GM19455 (cell line): ENCODE results near the gene FAM241B.

Experiments used
- ATAC-seq: cut with Tn5 transposase; IDR thresholded peaks from one replicate; pipeline ENCODE4 v1.9.1; 2021; ENCODE audit not compliant: unreplicated experiment

Gene FAM241B

DNA sequence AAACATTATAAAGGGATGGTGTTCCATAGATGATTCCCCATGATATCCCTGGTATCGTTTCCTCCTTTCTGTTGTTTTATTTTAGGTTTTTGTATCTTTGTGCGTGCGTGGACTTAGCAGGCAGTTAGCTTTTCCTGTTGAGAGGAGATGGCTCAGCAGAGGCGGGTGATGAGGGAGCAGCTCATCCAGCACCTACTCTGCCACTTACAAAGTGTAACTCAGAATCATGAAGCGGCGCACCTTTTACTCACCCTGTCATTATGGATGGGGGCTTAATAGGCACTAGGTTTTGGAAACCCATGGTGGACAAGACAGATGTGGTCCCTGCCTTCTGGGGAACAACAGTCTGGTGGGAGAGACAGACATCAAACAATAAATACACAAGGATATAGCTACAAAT lies 17.1 kb downstream of the FAM241B start:
- ATAC-seq = no peak

DNA sequence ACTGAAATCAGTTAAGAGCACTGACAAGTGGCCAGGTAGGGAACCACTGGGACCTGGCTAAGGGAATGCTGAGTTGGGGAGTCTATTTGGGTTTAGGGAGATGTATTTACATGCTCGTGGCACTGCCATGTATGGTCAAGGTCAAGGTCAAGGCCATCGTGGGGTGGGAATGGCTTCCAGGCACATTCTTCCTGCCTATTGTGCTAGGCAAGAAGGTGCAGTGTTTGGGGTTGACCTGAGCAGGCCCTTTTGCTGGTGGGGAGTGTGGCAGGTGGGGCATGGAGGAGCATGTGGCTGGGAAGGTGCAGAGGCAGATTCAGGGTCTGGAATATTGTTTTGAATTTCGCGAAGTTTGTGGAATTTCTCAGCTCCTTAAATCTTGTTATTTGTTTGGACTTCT lies 17.8 kb downstream of the FAM241B start:
- no peak for ATAC-seq

GRCh38 chr10:69648461-69648860 lies 18.4 kb downstream of the FAM241B start:
- ATAC-seq = no peak

- ATAC-seq = no peak
These were observed 19.9 kb downstream of the FAM241B start for GRCh38 chr10:69649786-69650550.

- no peak for ATAC-seq
These were observed 20.7 kb downstream of the FAM241B start for GRCh38 chr10:69650589-69651261.

GRCh38 chr10:69651362-69651761 lies 21.3 kb downstream of the FAM241B start:
- ATAC-seq = no peak

DNA sequence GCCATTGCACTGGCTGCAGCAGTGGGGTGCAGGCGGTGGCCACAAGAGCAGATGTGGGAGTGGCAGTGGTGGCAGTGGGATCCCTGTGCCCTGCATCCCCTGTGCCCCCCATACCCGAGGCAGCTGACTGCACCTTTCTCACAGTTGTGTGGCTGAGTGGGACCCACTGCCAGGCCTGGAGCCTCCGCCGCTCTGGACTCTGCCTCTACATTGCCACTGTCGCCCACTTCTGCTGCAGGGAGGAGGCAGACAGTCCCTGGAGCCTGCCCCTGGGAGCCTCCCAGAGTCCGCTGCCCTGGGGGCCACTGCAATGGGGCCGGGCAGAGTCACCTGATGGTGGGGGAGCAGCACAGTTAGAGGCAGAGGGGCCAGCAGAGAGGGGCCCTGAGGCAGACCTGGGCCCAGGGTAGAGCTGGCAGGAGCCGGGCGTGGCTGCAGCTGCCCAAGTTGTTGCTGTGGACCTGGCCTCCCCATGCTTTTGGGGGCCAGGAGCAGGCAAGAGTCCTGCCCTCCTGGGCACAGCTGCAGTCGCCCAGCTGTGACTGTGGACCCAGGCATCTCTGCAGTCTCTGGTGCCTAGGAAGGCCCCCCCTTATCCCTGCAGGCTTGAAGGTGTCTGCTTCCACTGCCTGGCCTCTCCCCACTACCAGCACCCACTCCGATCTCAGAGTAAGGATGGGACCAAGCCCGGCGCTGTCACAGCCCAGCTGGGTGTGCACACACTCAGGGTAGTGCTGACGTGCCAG lies 22.2 kb downstream of the FAM241B start:
- no peak for ATAC-seq

- no peak for ATAC-seq
These were observed 22.8 kb downstream of the FAM241B start for GRCh38 chr10:69652857-69653199.

- ATAC-seq = no peak
These were observed 23.5 kb downstream of the FAM241B start for GRCh38 chr10:69653561-69653960.

DNA sequence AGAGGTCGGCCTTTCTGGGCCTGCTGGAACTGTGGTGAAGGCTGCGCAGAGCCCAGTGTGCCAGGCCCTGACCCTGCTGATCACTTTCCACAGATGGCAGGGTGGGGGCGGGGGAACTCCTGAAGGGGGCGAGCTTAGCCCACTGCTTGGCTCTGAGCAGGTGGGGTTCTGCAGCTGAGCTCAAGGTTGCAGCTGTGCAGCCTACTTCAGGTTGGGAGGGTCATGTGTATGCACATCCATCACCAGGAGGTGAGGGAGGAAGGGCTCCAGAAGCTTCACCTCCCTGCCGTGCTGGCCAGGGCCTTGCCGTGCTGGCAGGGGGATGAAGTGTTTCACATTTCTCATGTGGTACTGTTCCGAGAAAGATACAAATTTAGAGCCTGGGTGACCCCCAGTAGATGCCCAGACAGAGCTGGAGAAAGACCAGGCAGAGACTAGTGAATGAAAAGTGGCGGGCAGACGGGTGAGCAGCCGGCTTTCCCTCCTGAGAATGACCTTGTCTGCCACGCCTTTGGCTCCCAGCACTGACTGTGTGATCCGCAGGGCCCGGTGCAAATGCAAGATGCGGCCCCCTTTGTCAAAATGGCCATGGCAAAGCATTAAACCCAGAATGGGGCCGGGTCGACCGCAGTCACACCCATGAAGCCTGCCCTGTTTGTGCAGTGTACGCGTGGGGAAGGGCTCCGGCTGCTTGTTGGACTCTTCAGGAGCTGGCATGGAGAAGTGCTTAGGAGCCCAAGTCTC lies 25.2 kb downstream of the FAM241B start:
- no peak for ATAC-seq

DNA sequence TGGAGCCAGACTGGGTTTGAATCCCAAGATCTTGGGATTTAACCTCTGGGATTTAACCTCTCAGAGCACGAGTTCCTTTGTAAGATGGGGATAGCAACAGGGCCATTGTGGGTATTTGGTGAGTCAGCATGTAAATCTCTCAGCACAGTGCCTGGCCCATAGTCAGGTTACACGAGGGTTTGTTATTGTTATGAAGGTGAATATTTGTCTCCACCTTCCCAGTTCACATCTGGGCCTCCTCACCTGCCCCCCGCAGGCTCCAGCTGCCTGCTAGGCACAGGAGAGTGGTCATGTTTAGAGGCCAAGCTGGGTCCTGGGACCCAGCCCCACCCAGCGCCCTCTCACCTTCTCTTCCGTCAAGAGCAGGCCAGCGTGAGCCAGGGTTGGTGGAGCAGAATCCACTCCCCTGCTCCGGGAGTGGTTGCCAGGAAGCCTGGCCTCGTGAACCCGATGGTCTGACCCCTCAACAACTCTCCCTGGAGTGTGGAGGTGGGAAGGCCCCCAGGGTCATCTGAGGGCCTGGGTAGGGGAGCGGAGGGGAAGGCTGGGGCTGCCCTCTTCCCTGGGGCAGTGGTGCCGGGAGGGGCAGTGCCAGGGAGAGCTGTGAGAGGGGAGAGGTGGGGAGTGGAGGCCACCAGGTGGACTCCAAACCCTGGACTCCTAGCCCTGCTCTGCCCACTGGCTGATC lies 26.0 kb downstream of the FAM241B start:
- ATAC-seq = no peak

DNA sequence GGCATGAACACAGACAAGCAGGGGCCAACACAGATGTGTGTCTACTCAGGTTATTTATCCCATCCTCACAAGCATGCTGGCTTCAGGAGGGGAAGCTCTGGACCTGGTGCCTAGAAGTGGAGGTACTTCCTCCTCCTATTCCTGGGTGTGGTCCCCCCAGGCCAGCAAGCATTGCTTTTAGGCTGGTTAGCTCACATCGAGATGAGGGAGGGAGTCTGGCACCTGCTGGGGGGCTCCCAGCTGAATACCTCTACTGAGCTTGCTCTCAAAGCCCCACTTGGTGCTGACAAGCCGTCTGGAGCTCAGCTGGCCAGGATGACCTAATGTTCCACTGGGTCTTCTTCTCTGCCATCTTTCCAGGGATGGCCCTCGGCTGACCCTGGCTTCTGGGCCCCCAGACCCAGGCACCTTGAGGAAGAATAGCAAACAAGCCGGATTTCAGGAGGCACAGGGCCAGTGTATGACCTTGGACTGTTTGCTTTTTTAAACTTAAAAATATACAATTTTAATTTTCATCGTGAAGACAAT lies 26.8 kb downstream of the FAM241B start:
- no peak for ATAC-seq

GRCh38 chr10:69657430-69657829 lies 27.4 kb downstream of the FAM241B start:
- ATAC-seq = no peak

DNA sequence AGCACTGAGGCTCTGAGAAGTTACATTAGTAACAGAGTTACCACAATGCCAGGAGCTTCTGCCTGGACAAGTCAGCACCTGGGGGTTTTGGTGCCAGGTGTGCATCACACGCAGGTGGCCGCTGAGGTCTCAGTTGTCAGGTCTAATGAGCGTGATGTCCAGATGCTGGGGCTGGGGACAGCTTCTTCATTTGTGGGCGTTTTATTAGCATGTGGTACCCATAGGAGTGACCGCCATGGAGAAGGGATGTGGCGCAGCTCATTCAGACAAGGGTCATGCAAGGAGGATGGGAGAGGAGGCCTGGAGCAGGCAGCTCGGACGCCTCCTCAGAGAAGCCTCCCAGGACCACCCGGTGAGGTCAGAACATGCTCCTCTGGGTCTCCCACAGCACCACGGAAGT lies 27.8 kb downstream of the FAM241B start:
- ATAC-seq = no peak

GRCh38 chr10:69659241-69660038 lies 29.4 kb downstream of the FAM241B start:
- no peak for ATAC-seq

DNA sequence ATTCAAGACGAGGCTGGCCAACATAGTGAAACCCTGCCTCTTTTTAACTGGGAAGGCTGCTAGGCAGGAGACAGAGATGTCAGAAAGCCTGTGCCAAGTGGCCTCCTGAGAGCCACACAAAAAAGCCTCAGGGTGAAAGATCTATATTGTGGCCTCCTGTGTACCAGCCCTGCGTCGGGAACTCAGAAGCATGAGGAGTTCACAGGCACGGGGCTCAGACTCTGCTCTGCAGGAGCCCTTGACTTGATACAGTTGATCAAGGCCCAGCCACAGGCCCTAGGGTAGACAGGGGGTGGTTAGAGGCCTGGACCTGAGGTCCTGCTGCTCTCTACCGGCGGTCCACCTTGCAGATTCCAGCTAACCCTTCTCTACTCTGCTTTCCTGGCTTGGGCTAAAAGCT lies 30.2 kb downstream of the FAM241B start:
- no peak for ATAC-seq

DNA sequence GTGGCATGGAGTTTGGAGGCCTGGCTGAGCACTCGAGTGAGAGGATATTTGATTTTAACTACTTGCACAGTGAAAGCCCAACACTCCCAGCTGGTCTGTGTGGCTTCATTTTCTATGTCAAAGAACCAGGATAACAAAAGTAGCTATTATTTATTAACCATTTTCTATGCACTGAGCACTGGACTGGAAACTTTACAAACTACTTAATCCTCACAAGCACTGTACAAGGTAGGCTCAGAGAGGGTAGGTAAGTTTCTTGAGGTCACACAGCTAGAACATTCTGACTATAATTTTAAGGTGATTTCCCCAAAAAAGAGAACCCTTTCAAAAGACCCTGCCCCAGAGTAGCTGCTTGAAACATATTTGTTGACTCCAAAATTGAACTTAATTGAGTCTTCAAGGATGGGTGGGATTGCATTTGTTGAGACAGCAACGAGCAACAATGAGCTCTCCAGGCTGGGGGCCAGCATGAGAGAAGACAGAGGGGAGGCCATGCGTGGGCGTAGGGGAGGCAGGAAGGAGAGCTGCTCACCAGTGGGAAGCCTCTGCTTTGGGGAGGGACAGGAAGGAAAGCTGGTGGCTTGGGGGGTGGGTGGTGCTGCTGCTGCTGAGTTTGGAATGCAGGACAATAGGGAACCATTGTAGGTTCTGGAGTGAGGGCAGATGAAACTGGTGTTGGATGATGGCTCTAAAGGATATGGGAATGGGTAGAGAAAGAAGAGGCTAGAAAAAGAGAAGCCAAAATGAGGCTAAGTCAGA lies 31.5 kb downstream of the FAM241B start:
- no peak for ATAC-seq

GRCh38 chr10:69662173-69662877 lies 32.3 kb downstream of the FAM241B start:
- ATAC-seq = no peak
